ENCODE results near the gene PTGIS. TPM values are rescaled to one million over a fixed set of nuclear protein-coding genes. Genes with fewer than 3 reads are reported as not detected.

The PTGIS gene
- total RNA-seq, 1 donor from 2014 or later: 72.1 TPM

DNA sequence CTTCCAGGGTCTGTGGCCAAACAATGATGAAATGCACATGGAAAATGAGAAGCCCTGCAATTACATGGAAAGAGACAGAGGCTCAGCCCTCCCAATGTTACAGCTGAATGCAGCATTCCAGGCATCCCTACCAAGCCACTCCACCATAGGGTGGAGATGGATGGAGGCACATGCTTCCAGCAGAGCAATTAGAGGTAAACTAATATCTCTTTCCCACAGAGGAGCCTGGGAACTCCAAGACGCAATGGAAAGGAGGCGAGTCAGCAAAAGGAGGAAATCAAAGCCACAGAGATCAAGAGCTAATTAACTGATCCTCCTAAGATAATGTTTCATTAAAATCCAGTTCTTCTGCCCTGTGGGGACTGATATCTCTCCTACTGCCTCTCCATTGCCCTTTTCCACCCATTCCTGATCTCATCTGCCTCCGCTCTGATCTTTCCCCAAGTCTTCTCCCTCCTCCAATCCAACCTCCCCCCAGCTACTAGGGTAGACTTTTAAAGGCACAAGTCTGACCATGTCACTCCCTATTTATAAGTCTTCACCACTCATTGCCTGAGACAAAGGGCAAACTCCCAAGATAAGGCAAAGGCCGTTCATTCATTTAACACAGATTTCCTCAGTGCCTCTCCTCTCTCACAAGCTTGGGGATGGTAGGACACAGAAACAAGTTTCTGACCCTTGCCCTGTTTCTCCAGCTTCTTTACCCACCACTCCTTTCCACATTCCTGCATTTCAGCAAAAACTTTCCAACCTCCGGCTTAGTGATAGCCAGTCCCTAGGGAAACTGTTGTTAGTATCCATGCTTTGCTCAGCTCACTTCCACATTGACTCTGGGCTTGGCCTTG is 71.2 kb downstream of the PTGIS start:
- TF ChIP-seq, protein P1, sequence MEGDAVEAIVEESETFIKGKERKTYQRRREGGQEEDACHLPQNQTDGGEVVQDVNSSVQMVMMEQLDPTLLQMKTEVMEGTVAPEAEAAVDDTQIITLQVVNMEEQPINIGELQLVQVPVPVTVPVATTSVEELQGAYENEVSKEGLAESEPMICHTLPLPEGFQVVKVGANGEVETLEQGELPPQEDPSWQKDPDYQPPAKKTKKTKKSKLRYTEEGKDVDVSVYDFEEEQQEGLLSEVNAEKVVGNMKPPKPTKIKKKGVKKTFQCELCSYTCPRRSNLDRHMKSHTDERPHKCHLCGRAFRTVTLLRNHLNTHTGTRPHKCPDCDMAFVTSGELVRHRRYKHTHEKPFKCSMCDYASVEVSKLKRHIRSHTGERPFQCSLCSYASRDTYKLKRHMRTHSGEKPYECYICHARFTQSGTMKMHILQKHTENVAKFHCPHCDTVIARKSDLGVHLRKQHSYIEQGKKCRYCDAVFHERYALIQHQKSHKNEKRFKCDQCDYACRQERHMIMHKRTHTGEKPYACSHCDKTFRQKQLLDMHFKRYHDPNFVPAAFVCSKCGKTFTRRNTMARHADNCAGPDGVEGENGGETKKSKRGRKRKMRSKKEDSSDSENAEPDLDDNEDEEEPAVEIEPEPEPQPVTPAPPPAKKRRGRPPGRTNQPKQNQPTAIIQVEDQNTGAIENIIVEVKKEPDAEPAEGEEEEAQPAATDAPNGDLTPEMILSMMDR (IDR thresholded peaks at IDR 0.05): no peak
- peaks cover 51% of the 10 kb centered on the region for H3K27me3 Mint-ChIP-seq (ENCODE audit: unreplicated experiment)
- H3K36me3 Mint-ChIP-seq (ENCODE audit: unreplicated experiment): no peaks in the 10 kb centered on the region
- H3K9me3 Mint-ChIP-seq (ENCODE audit: unreplicated experiment): no peaks in the 10 kb centered on the region
- no peak overlapping the region for H3K4me3 Mint-ChIP-seq (ENCODE audit: unreplicated experiment)
- no peak for DNase-seq (ENCODE audit: extremely low spot score, unreplicated experiment)
- H3K27ac Mint-ChIP-seq (ENCODE audit: unreplicated experiment): peak overlapping the region; percentile 42
- H3K4me1 Mint-ChIP-seq (ENCODE audit: unreplicated experiment): peaks cover 8% of the 10 kb centered on the region

DNA sequence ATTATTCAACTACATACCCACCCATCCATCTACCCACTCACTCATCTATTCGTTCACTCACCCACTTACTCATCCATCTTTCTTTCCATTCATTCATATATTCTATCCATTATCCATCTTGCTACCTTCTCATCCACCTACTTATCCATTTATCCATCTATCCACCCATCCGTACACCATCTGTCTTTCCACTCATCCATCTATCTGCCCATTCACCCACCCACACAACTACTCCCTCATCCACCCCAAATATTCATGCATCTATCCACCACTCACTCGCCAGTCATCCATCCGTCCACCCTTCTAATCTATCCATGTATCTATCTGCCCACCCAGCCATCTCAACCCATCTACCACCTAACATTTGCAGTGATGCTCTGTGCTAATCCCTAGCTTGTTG is 71.9 kb downstream of the PTGIS start:
- H3K4me1 Mint-ChIP-seq (ENCODE audit: unreplicated experiment): peaks cover 8% of the 10 kb centered on the region
- no peak overlapping the region for H3K27ac Mint-ChIP-seq (ENCODE audit: unreplicated experiment)
- peaks cover 54% of the 10 kb centered on the region for H3K27me3 Mint-ChIP-seq (ENCODE audit: unreplicated experiment)
- H3K4me3 Mint-ChIP-seq (ENCODE audit: unreplicated experiment): no peak overlapping the region
- DNase-seq (ENCODE audit: extremely low spot score, unreplicated experiment): no peak
- no peaks in the 10 kb centered on the region for H3K36me3 Mint-ChIP-seq (ENCODE audit: unreplicated experiment)
- no peaks in the 10 kb centered on the region for H3K9me3 Mint-ChIP-seq (ENCODE audit: unreplicated experiment)
- TF ChIP-seq, protein P1 (IDR thresholded peaks at IDR 0.05): no peak

DNA sequence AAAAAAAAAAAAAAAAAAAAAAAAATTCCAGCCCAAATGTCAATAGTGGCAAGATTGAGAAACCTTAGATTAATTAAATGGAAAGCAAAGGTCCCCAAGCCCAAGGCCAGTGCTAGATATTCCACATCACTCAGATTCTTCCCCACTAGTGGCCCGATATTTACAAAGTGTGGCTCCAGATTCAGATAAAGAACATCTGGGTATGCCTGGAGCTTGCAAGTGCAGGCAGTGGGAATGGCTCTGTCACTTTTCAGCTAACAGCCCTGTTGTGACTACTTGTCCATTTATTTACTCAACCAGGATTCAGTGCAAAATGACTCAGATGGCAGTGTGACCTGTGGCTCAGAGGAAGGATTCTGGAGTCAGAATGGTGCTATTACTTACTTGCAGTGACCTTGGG is 77.2 kb downstream of the PTGIS start:
- Mint-ChIP-seq H3K4me1 (ENCODE audit: unreplicated experiment) (no peaks in the 10 kb centered on the region), H3K27me3 (ENCODE audit: unreplicated experiment) (peaks cover 71% of the 10 kb centered on the region), H3K27ac (ENCODE audit: unreplicated experiment) (no peak overlapping the region), H3K9me3 (ENCODE audit: unreplicated experiment) (no peaks in the 10 kb centered on the region), H3K4me3 (ENCODE audit: unreplicated experiment) (no peak overlapping the region), H3K36me3 (ENCODE audit: unreplicated experiment) (no peaks in the 10 kb centered on the region)
- DNase-seq (ENCODE audit: extremely low spot score, unreplicated experiment): no peak
- TF ChIP-seq, protein P1 (IDR thresholded peaks at IDR 0.05): no peak

DNA sequence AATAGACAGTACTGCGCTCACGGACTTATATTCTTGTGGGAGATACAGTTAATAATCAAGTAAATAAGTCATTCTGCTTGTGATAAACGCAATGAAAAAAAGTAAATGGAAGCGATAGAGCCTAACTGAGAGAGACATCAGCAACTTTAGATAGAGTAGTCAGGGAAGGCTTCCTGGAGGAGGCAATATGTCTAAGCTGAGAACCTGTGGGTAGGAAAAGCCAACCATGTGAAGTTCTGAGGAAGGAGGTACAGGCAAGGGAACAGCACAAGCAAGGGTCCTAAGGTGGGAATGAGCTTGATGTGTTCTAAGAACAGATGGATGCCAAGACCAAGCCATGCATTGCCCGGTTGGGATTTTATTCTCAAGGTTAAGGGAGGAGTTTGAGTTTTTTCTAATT is 78.2 kb downstream of the PTGIS start:
- H3K36me3 Mint-ChIP-seq (ENCODE audit: unreplicated experiment): no peaks in the 10 kb centered on the region
- no peak overlapping the region for H3K4me3 Mint-ChIP-seq (ENCODE audit: unreplicated experiment)
- no peaks in the 10 kb centered on the region for H3K9me3 Mint-ChIP-seq (ENCODE audit: unreplicated experiment)
- TF ChIP-seq, protein P1 (IDR thresholded peaks at IDR 0.05): no peak
- no peak for DNase-seq (ENCODE audit: extremely low spot score, unreplicated experiment)
- no peaks in the 10 kb centered on the region for H3K4me1 Mint-ChIP-seq (ENCODE audit: unreplicated experiment)
- no peak overlapping the region for H3K27ac Mint-ChIP-seq (ENCODE audit: unreplicated experiment)
- H3K27me3 Mint-ChIP-seq (ENCODE audit: unreplicated experiment): peaks cover 64% of the 10 kb centered on the region

DNA sequence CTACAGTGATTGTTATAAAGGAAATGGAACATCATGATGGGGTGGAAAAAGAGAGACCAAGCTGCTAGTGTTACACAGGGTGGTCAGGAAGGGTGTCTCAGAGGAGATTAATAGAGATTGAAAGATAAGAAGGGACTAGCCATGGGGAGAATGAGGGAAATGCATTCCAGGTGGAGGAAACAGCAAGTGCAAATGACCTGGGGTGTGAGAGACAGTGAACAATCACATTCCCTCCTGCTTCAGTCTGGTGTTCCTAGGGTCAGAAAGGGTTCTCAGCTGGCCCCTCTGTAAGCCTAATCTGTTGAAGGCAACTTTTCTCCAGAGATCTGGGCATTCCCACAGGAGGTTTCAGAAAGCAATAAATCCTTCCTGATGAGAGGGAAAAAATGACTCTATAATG is 81.9 kb downstream of the PTGIS start:
- TF ChIP-seq, protein P1 (IDR thresholded peaks at IDR 0.05): no peak
- Mint-ChIP-seq H3K27ac (ENCODE audit: unreplicated experiment) (no peak overlapping the region), H3K36me3 (ENCODE audit: unreplicated experiment) (peaks cover 6% of the 10 kb centered on the region), H3K4me1 (ENCODE audit: unreplicated experiment) (peaks cover 13% of the 10 kb centered on the region), H3K27me3 (ENCODE audit: unreplicated experiment) (peaks cover 44% of the 10 kb centered on the region), H3K9me3 (ENCODE audit: unreplicated experiment) (no peaks in the 10 kb centered on the region), H3K4me3 (ENCODE audit: unreplicated experiment) (no peak overlapping the region)
- DNase-seq (ENCODE audit: extremely low spot score, unreplicated experiment): no peak

Measured in osteocyte (in vitro differentiated cells).